ENCODE measurements around the gene TBRG1. TPM values are rescaled to one million over a fixed set of nuclear protein-coding genes. Genes with fewer than 3 reads are reported as not detected.

TBRG1 gene
- total and polyA plus RNA-seq, 2 of the 8 experiments (the other 6 are each of a cell fraction or from before 2014, with no cell fraction given), result 16.3 to 26.7 TPM

DNA sequence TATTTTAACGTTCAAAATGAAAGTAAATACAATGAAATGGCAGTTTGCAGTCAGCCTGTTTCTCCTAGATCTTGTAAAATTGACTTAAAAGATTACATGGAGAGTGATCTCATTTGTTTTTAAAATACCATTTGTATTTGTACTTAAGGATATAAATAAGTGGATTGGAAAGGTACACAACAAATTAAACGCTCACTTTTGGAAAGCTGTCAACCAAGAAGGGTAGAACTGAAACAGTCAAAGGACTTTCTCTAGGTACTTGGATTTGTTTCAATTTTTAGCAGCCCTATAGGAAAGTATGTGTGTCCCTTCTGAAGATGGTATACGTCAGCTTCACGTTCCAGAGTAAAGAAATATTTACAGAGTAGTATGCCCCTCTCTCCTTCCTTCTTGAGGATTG, 7.3 kb downstream of the TBRG1 start:
- WGBS, 2 experiments (ENCODE audit: extremely low coverage in 1 of 2, insufficient coverage in 1 of 2, insufficient read length in 1 of 2, insufficient replicate concordance in 2 of 2, low coverage in 1 of 2, low lambda C conversion rate in 2 of 2, missing lambda C conversion rate in 1 of 2), result 91% methylated on average over 4 of the region's 4 CpGs; no CpG with 5 or more reads in 1 of the 2 experiments
- POLR2A ChIA-PET (ENCODE audit: partially characterized antibody), result interaction anchor here (1.2 kb wide), 1 partner anchor 10 kb away, joined by 4 read pairs; no protein-coding TSS in a partner anchor
- no peak overlapping the region for H3K4me3 ChIP-seq (ENCODE audit: extremely low read depth in 1 of 4, insufficient read depth in 2 of 4, low read depth in 3 of 4, low read length in 4 of 4)
- TF ChIP-seq TCF12 (IDR thresholded peaks at IDR 0.05; ENCODE audit: low read depth, low read length) (no peak), RAD21 (IDR thresholded peaks at IDR 0.05 in 1 of 2, conservative IDR thresholded peaks at IDR 0.05 in 1 of 2; ENCODE audit: low read depth in 2 of 2, low read length in 2 of 2) (no peak), CBX5 (IDR thresholded peaks at IDR 0.05; ENCODE audit: low read depth, low read length) (no peak), SUZ12 (IDR thresholded peaks at IDR 0.05; ENCODE audit: low read length) (no peak), SP4 (IDR thresholded peaks at IDR 0.05; ENCODE audit: low read length) (no peak), KDM1A (IDR thresholded peaks at IDR 0.05; ENCODE audit: borderline replicate concordance, low read length) (no peak), EZH2 (IDR thresholded peaks at IDR 0.05; ENCODE audit: low read depth, low read length, severe bottlenecking) (no peak), TBP (IDR thresholded peaks at IDR 0.05; ENCODE audit: low read depth, low read length) (no peak), YY1 (IDR thresholded peaks at IDR 0.05; ENCODE audit: low read depth, low read length) (no peak), POU5F1 (IDR thresholded peaks at IDR 0.05; ENCODE audit: low read depth, low read length) (no peak), RXRA (IDR thresholded peaks at IDR 0.05; ENCODE audit: insufficient read depth, low read depth, low read length) (no peak), NRF1 (IDR thresholded peaks at IDR 0.05; ENCODE audit: low read depth, low read length) (no peak), GABPA (IDR thresholded peaks at IDR 0.05; ENCODE audit: borderline replicate concordance, insufficient read depth, low read length) (no peak), CTBP2 (IDR thresholded peaks at IDR 0.05; ENCODE audit: borderline replicate concordance, insufficient read depth, insufficient read length, low read length) (no peak)

More for the DNA sequence above, 7.3 kb downstream of the TBRG1 start:
- H2AK5ac ChIP-seq (ENCODE audit: low read depth, low read length), result no peak overlapping the region
- no peak overlapping the region for H3K27ac ChIP-seq (ENCODE audit: low read depth, low read length)
- CTCF ChIA-PET (ENCODE audit: partially characterized antibody), result interaction anchor here (0.8 to 3.8 kb wide), 4 partner anchors 10 to 41 kb away, joined by 3 to 25 read pairs (median 4); no protein-coding TSS in a partner anchor
- no peak overlapping the region for H4K8ac ChIP-seq (ENCODE audit: extremely low read depth, insufficient read depth, low read length)
- H3K9me3 ChIP-seq (ENCODE audit: insufficient read depth in 2 of 2, low read depth in 1 of 2, low read length in 1 of 2), result no peaks in the 10 kb centered on the region
- H3K23me2 ChIP-seq (ENCODE audit: low read depth, low read length), result no peaks in the 10 kb centered on the region; the same call in 1 of the 2 replicates
- DNase-seq (ENCODE audit: low read depth in 1 of 2, low spot score in 2 of 2) (no peak), FAIRE-seq (no peak)
- H3K56ac ChIP-seq (replicated peaks; ENCODE audit: insufficient read length, low read depth, low read length), result no peak overlapping the region
- H2BK15ac ChIP-seq (ENCODE audit: low read length), result no peak overlapping the region
- no peak overlapping the region for H4K91ac ChIP-seq (replicated peaks; ENCODE audit: insufficient read length, low read length)
- H3K18ac ChIP-seq (ENCODE audit: extremely low read depth, low read length), result no peak overlapping the region
- H3K4me2 ChIP-seq (ENCODE audit: insufficient read depth in 1 of 2, low read depth in 2 of 2, low read length in 2 of 2), result no peak overlapping the region
- peaks cover 13 to 76% (median 59%) of the 10 kb centered on the region in 4 experiments for H3K36me3 ChIP-seq (ENCODE audit: control insufficient read depth in 2 of 4, insufficient read depth in 4 of 4, low read length in 3 of 4)
- H3K9ac ChIP-seq (replicated peaks in 1 of 4; ENCODE audit: extremely low read depth in 1 of 4, low read depth in 3 of 4, low read length in 3 of 4), result no peak overlapping the region
- H3K79me1 ChIP-seq (ENCODE audit: low read depth, low read length), result no peaks in the 10 kb centered on the region
- no peaks in the 10 kb centered on the region for H3K27me3 ChIP-seq (replicated peaks in 1 of 4; ENCODE audit: control insufficient read depth in 3 of 4, extremely low read depth in 1 of 4, insufficient read depth in 3 of 4, low read length in 3 of 4)
- H2BK12ac ChIP-seq (ENCODE audit: low read depth, low read length), result no peak overlapping the region
- H2BK20ac ChIP-seq (ENCODE audit: low read length), result no peak overlapping the region
- H4K5ac ChIP-seq (ENCODE audit: insufficient read length, low read depth, low read length), result no peak overlapping the region
- H3K14ac ChIP-seq (ENCODE audit: insufficient read length), result no peak overlapping the region
- no peak overlapping the region for H2AFZ ChIP-seq (ENCODE audit: low read length)
- H3K79me2 ChIP-seq (ENCODE audit: control insufficient read depth in 1 of 2, insufficient read depth in 2 of 2, low read length in 2 of 2), result no peaks in the 10 kb centered on the region; a peak in 1 of 4 replicates
- H4K20me1 ChIP-seq (replicated peaks in 1 of 2; ENCODE audit: control insufficient read depth in 1 of 2, insufficient read depth in 2 of 2, low read length in 2 of 2), result peaks cover 0 to 3% of the 10 kb centered on the region in 2 experiments
- no peaks in the 10 kb centered on the region for H3K4me1 ChIP-seq (replicated peaks in 1 of 4; ENCODE audit: control insufficient read depth in 3 of 4, insufficient read depth in 4 of 4, low read length in 3 of 4)
- no peak overlapping the region for H2BK5ac ChIP-seq (ENCODE audit: low read depth, low read length)
- no peak overlapping the region for H3K23ac ChIP-seq (ENCODE audit: insufficient read length)
- no peak overlapping the region for H2BK120ac ChIP-seq (replicated peaks; ENCODE audit: low read depth, low read length)
- no peak overlapping the region for H3K4ac ChIP-seq (replicated peaks; ENCODE audit: insufficient read length, low read depth, low read length)

Data from H1 (cell line).